Retinal pigment epithelial cell (primary cell): ENCODE data around the gene ITGA5.

Experiments used
- DNase-seq: peaks from one replicate; pipeline ENCODE4 v3.0.0-alpha.2; 2010; ENCODE audit warnings: low read depth
- H3K4me3 ChIP-seq: 2 replicates; pipeline ENCODE4 v1.5.1; 2011; ENCODE audit warnings: mild to moderate bottlenecking, low read length, control low read depth, moderate library complexity
- CTCF ChIP-seq: conservative IDR thresholded peaks from 2 replicates; pipeline ENCODE4 v1.5.1; 2011; ENCODE audit warnings: low read depth, low read length, control low read depth, inconsistent platforms

Gene ITGA5

GRCh38 chr12:54401119-54401518, 17.9 kb downstream of the ITGA5 start:
- no peak for TF ChIP-seq CTCF
- no peak overlapping the region for H3K4me3 ChIP-seq
- DNase-seq = no peak

GRCh38 chr12:54398995-54399793, 19.9 kb downstream of the ITGA5 start:
- peak; percentile 100 for TF ChIP-seq CTCF

GRCh38 chr12:54398218-54398617, 20.8 kb downstream of the ITGA5 start:
- no peak for DNase-seq
- no peak overlapping the region for H3K4me3 ChIP-seq
- TF ChIP-seq CTCF = no peak

More at GRCh38 chr12:54398995-54399793, 19.9 kb downstream of the ITGA5 start:
- no peak for DNase-seq
- no peak overlapping the region for H3K4me3 ChIP-seq

- no peak for DNase-seq
- no peak overlapping the region for H3K4me3 ChIP-seq
- no peak for TF ChIP-seq CTCF
Observed at GRCh38 chr12:54397157-54397556, 21.9 kb downstream of the ITGA5 start.

GRCh38 chr12:54395545-54395944, 23.5 kb downstream of the ITGA5 start:
- no peak for DNase-seq
- no peak overlapping the region for H3K4me3 ChIP-seq
- TF ChIP-seq CTCF = no peak

- TF ChIP-seq CTCF = no peak
- no peak overlapping the region for H3K4me3 ChIP-seq
- DNase-seq = no peak
Observed at GRCh38 chr12:54394986-54395385, 24.1 kb downstream of the ITGA5 start.

GRCh38 chr12:54394281-54394719, 24.8 kb downstream of the ITGA5 start:
- no peak for DNase-seq
- peak; percentile 81 for TF ChIP-seq CTCF

More at GRCh38 chr12:54394281-54394719, 24.8 kb downstream of the ITGA5 start:
- no peak overlapping the region for H3K4me3 ChIP-seq
